Astrocyte of the spinal cord (primary cell): ENCODE data around the gene TIMP4.

Experiments used
- DNase-seq: peaks from one replicate; pipeline ENCODE4 v3.0.0; 2011; ENCODE audit warnings: low read depth, low spot score
- H3K4me3 ChIP-seq: 2 replicates; pipeline ENCODE4 v1.5.1; 2011; ENCODE audit warnings: low read depth, mild to moderate bottlenecking, low read length, moderate library complexity
- in situ Hi-C: cut with HindIII; loops from 2 replicates; pipeline ENCODE4 v1.10.0; 2017; ENCODE audit warnings: low sequenced_read_pairs
- TF ChIP-seq, protein P1 (sequence below): IDR thresholded peaks from 2 replicates; pipeline ENCODE4 v1.5.1; 2012; ENCODE audit warnings: low read depth, mild to moderate bottlenecking, low read length, inconsistent platforms

Gene TIMP4

DNA sequence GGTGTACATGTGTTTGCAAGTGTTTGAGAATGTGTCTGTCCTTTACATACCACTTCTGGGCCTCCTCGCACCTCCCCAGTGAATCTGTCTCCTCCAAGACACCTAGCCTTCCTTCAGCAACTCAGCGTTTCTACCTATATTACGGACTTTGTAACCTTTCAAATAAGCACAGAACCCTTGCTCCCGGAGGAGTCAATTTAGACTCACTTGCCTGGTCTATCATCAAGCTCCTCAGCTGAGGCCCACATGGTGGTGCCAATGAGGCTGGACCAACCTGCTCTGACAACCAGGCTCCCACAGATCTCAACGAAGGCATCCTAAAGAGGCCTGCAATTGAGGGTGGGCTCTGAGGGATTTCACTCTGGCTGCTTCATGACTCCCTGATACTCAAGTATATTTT, 32.8 kb upstream of the TIMP4 start:
- in situ Hi-C loops = no loop called here
- TF ChIP-seq, protein P1, sequence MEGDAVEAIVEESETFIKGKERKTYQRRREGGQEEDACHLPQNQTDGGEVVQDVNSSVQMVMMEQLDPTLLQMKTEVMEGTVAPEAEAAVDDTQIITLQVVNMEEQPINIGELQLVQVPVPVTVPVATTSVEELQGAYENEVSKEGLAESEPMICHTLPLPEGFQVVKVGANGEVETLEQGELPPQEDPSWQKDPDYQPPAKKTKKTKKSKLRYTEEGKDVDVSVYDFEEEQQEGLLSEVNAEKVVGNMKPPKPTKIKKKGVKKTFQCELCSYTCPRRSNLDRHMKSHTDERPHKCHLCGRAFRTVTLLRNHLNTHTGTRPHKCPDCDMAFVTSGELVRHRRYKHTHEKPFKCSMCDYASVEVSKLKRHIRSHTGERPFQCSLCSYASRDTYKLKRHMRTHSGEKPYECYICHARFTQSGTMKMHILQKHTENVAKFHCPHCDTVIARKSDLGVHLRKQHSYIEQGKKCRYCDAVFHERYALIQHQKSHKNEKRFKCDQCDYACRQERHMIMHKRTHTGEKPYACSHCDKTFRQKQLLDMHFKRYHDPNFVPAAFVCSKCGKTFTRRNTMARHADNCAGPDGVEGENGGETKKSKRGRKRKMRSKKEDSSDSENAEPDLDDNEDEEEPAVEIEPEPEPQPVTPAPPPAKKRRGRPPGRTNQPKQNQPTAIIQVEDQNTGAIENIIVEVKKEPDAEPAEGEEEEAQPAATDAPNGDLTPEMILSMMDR = no peak
- H3K4me3 ChIP-seq = no peak overlapping the region
- no peak for DNase-seq

DNA sequence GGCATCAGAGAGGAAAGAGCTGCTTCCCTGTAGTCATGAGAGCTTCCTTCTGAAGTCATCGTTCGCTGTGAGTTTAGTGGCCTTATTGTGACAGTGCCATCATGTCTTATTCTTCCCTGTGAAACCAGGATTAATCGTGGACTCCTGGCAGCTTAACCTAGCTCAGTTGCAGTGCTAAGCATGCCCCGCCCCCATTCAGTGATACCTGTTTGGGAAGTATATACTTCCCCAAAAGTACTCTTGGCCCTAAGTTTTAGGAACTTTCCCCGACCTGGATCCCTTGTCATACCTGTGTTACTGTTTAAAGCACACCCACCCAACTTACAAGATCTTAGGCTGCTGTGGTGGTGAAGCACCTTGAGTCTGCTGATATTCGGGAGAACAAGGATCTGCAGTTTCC, 32.1 kb upstream of the TIMP4 start:
- no peak overlapping the region for H3K4me3 ChIP-seq
- TF ChIP-seq, protein P1 = no peak
- in situ Hi-C loops = no loop called here
- DNase-seq = no peak

DNA sequence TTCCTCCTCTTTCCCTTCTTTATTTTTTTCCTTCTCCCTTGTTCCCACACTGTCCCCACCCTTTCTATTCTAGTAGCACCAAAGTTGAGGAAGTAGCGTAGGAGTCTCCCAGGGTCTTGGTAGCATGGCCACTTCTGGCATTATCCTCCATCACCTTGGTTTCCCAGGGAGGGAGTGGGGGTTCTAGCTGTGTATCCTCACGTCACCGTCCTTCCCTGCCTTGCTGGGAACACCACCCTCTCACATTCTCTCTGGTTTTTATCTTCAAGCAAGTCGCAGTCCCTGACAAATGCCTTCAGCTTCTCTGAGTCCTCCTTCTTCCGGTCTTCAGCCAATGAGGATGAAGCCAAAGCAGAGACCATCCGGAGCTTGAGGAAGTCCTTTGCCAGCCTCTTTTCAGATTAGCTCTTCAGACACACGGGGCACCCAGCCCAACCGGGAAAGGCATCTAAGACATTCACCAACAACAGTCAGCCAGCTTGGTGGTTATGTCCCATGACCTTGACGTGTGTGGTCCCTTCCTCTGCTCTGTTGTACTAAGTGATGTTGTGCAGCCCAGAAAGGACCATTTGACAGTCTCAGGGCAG, 31.6 kb upstream of the TIMP4 start:
- no peak overlapping the region for H3K4me3 ChIP-seq
- in situ Hi-C loops = no loop called here
- TF ChIP-seq, protein P1 = no peak
- DNase-seq = no peak

DNA sequence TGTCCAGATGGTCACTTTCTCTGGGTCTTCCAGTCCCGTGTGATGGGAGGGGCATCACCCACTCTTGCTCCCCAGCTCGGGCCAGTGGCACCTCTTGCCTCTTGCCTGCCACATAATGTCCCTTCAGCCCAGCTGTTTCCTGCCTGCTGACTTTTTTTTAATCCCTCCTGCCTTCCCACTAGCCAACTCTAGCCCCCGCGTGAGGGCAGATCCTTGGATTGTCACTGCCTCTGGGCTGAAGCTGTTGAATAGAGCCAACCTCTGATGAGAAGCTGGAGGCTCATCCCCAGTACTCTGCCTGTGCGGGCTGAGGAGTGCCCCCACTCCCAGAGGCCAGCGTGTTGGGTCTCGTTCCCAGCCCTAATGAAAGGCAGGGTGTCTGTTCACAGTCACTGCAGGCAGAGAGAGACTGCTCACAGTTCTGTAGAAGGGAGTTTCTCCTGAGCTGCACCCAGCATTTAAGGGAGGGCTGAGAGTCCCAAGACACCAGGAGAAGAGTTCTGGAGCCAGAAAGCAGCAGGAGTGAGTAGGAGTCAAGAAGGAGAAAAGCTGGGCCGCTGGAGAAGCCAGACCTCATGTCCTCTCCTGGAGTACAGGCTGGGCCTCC, 30.1 kb upstream of the TIMP4 start:
- TF ChIP-seq, protein P1 = no peak
- in situ Hi-C loops = no loop called here
- DNase-seq = no peak
- H3K4me3 ChIP-seq = no peak overlapping the region

DNA sequence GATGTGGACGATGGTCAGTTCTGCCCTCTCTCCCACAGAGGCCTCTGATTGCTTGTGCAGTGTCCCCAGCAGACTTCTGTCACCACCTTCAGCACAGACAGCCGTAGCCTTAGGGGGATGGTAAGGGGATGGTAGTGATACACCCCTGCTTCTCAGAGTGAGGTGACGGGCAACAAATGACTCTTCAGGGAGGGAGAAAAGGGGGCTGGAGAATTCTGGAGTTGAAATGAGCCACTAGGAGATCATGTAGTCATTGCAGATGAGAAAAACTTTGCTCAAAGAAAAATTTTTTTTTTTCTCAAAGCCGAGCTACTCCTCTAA, 29.6 kb upstream of the TIMP4 start:
- no peak for DNase-seq
- in situ Hi-C loops = no loop called here
- TF ChIP-seq, protein P1 = no peak
- H3K4me3 ChIP-seq = no peak overlapping the region

DNA sequence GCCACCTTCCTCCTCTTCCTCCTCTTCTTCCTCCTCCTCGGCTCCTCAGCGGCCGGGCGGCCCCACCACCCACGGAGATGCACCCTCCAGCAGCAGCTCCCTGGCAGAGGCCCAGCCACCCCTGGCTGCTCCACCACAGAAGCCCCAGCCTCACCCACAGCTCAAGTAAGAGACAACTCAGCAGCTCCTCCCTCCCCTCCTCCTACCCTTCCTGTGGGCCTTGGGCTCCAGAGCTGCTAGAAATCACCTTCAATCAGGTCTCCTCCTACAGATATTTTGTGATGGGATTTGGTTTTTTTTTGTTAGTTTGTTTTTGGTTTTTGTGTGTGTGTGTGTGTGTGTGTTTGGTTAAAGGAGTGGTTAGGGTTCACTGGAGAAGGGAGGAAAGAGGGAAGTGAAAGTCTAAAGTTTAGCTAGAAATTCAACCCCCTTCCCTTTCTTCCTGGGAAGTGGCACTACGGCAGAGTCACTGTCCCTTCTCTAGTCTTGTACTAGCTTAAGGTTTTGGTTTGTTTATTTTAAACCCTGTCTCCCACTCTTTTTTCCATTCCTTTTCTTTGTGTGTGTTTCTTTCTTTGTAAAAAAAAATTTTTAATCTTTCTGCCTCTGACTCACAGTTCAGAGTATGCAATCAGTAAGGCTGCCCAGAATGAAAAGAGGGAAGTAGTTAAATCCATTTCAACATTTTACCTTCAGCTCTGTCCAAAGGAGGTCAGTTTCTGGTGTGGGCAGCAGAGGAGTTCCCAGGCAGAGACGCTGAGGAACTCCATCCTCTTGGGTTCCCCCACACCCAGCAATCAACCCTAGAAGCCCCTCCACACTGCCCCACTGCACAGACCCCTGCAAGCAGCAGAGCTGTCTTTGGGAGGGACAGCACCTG, 29.0 kb upstream of the TIMP4 start:
- H3K4me3 ChIP-seq = no peak overlapping the region
- in situ Hi-C loops = no loop called here
- TF ChIP-seq, protein P1 = no peak
- DNase-seq = peak; percentile 66
